ENCODE measurements around the gene ATP2B2. TPM values are rescaled to one million over a fixed set of nuclear protein-coding genes. Genes with fewer than 3 reads are reported as not detected.

Gene ATP2B2
- total and polyA plus RNA-seq, 2 of the 8 experiments (the other 6 are each of a cell fraction or from before 2014, with no cell fraction given): 0.14 to 1.2 TPM

DNA sequence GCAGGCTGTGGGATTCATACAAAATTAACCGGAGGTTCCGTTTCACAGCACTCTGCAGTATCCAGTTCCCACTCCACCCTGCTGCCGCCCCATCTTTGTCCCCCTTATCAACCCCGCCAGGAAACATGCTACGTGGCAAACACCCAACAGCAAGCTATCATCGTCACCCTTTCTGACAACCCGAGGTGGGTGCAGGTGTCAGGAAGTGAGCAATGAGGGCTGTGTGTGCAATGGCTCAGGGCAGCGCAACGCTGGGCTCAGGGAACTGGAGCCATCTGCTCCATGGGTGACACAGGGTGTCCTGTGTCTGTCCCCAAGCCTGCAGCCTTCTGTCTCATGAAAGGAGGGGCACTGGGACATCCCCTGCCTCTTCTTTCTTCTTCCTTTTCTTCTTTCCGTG, 60.9 kb downstream of the ATP2B2 start (continued):
- TF ChIP-seq EZH2 (IDR thresholded peaks at IDR 0.05; ENCODE audit: low read depth, low read length, severe bottlenecking): no peak

Measured in H1 (cell line).